Neutrophil (primary cell): ENCODE measurements around the gene NKAIN1.
"Not testable (repeated sequence)": the region's sequence is repeated elsewhere in the genome, so short reads cannot be mapped to it uniquely, and the experiment has no call there.

ENCODE experiments used
- H3K27ac ChIP-seq: fragments of 200-600 bp; sonication (generic); 2 replicates; pipeline ENCODE4 v1.5.1; 2016; ENCODE audit warnings: mild to moderate bottlenecking, moderate library complexity
- H3K27me3 ChIP-seq: fragments of 200-600 bp; sonication (generic); 2 replicates; pipeline ENCODE4 v1.6.0; 2016; ENCODE audit warnings: mild to moderate bottlenecking
- H3K36me3 ChIP-seq: fragments of 200-600 bp; sonication (generic); 2 replicates; pipeline ENCODE4 v1.5.1; 2017
- H3K4me1 ChIP-seq, 2 experiments: fragments of 200-600 bp in 1 of 2; sonication (generic) in 1 of 2; 1 replicate in 1 of 2; 2 replicates in 1 of 2; pipeline versions ENCODE4 v1.5.1 to v1.6.1; 2013 to 2016; ENCODE audit warnings: low read depth in 1 of 2, low read length in 1 of 2, mild to moderate bottlenecking in 1 of 2, moderate library complexity in 1 of 2; ENCODE audit not compliant: control insufficient read depth in 1 of 2, insufficient read depth in 1 of 2
- H3K4me3 ChIP-seq, 2 experiments: fragments of 200-600 bp in 1 of 2; sonication (generic) in 1 of 2; 1 replicate in 1 of 2; 2 replicates in 1 of 2; pipeline ENCODE4 v1.5.1; 2013 to 2016; ENCODE audit warnings: low read depth in 1 of 2, low read length in 1 of 2, mild to moderate bottlenecking in 1 of 2, moderate library complexity in 1 of 2
- H3K9me3 ChIP-seq: fragments of 200-600 bp; sonication (generic); 2 replicates; pipeline ENCODE4 v1.5.1; 2016
- TF ChIP-seq, protein P1 (sequence below): fragments of 200-600 bp; sonication (generic); IDR thresholded peaks from 2 replicates; pipeline ENCODE4 v1.5.1; 2016; ENCODE audit warnings: antibody characterized with exemption

NKAIN1 gene

DNA sequence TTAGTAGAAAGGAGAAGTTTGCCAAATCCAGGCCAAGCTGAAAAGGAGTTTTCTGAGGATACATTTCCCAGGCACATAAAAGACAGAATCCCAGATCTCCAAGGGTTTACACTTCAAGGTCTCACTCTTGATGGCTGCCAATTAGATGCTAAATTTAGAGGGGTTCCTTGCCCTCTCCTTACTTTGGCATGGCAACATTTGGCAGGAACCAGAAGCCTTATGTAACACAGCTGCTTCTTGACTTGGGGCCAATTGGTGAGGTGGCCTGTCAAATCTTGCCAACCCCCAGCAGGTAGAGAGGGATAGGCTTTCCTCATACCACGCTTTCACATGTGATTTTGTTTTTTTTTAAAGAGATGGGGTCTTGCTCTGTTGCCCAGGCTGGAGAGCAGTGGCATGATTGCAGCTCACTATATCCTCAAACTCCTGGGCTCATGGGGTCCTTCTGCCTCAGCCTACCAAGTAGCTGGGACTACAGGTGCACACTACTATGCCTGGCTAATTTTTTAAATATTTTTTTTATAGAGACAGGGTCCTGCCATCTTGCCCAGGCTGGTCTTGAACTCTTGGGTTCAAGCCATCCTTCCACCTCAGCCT lies 25.2 kb upstream of the NKAIN1 start:
- Histone ChIP-seq H3K4me3 (no peak overlapping the region), H3K36me3 (peaks cover 77% of the 10 kb centered on the region), H3K27me3 (no peaks in the 10 kb centered on the region), H3K27ac (no peak overlapping the region), H3K4me1 (peaks cover 3 to 8% of the 10 kb centered on the region in 2 experiments), H3K9me3 (no peaks in the 10 kb centered on the region)
- TF ChIP-seq, protein P1, sequence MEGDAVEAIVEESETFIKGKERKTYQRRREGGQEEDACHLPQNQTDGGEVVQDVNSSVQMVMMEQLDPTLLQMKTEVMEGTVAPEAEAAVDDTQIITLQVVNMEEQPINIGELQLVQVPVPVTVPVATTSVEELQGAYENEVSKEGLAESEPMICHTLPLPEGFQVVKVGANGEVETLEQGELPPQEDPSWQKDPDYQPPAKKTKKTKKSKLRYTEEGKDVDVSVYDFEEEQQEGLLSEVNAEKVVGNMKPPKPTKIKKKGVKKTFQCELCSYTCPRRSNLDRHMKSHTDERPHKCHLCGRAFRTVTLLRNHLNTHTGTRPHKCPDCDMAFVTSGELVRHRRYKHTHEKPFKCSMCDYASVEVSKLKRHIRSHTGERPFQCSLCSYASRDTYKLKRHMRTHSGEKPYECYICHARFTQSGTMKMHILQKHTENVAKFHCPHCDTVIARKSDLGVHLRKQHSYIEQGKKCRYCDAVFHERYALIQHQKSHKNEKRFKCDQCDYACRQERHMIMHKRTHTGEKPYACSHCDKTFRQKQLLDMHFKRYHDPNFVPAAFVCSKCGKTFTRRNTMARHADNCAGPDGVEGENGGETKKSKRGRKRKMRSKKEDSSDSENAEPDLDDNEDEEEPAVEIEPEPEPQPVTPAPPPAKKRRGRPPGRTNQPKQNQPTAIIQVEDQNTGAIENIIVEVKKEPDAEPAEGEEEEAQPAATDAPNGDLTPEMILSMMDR: no peak

- Histone ChIP-seq H3K9me3 (no peaks in the 10 kb centered on the region), H3K27ac (no peak overlapping the region), H3K4me3 (no peak overlapping the region), H3K4me1 (no peaks in the 10 kb centered on the region), H3K36me3 (peaks cover 81% of the 10 kb centered on the region), H3K27me3 (no peaks in the 10 kb centered on the region)
- TF ChIP-seq, protein P1: no peak
Measured at GRCh38 chr1:31263408-31263807, 23.7 kb upstream of the NKAIN1 start.

- H3K36me3 ChIP-seq: peaks cover 84% of the 10 kb centered on the region
- H3K27me3 ChIP-seq, H3K27ac ChIP-seq, H3K4me3 ChIP-seq, H3K4me1 ChIP-seq, H3K9me3 ChIP-seq: not testable (repeated sequence)
Measured at GRCh38 chr1:31262393-31262792, 22.7 kb upstream of the NKAIN1 start.

DNA sequence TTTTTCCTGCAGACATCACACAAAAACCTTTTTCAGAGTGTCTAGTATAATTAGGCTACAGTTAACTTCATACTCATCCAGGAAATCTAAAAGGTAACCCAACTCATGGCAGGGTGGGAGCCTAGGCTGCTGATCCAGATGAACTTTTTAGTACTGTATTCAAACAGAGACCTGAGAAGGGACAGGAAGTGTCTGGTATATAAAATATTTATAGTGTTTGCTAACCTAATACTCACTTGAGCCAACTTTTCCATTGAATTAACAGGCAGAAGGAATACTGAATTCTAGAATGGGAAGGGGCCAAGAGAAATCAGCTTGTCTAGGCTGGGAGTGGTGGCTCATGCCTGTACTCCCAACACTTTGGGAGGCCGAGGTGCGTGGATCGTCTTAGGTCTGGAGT lies 22.2 kb upstream of the NKAIN1 start:
- peaks cover 84% of the 10 kb centered on the region for H3K36me3 ChIP-seq
- H3K4me3 ChIP-seq: no peak overlapping the region
- no peak overlapping the region for H3K27ac ChIP-seq
- TF ChIP-seq, protein P1: no peak
- no peaks in the 10 kb centered on the region for H3K9me3 ChIP-seq
- no peaks in the 10 kb centered on the region for H3K27me3 ChIP-seq
- no peaks in the 10 kb centered on the region for H3K4me1 ChIP-seq

DNA sequence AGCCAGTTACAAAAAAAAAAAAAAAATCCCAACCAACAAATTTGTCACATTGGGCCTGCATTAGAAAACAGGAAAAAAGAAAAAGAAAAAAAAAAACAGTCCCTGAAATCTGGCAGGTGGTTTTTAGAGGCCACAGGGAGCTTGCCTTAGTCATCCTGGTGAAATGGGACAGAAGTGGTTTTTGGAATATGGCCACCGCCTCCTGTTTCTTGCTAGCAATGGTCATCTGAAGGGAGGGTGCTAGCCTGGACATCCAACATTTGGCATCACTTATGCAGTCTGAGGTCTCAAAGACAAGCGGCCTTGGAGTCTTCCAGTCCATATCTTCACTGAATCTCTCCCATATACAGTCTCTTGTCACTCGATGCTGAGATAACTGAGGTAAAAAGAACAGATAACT lies 20.1 kb upstream of the NKAIN1 start:
- peaks cover 71% of the 10 kb centered on the region for H3K36me3 ChIP-seq
- H3K27me3 ChIP-seq: no peaks in the 10 kb centered on the region
- H3K9me3 ChIP-seq: no peaks in the 10 kb centered on the region
- no peak overlapping the region for H3K27ac ChIP-seq
- H3K4me1 ChIP-seq: no peaks in the 10 kb centered on the region
- H3K4me3 ChIP-seq: no peak overlapping the region
- TF ChIP-seq, protein P1: no peak

DNA sequence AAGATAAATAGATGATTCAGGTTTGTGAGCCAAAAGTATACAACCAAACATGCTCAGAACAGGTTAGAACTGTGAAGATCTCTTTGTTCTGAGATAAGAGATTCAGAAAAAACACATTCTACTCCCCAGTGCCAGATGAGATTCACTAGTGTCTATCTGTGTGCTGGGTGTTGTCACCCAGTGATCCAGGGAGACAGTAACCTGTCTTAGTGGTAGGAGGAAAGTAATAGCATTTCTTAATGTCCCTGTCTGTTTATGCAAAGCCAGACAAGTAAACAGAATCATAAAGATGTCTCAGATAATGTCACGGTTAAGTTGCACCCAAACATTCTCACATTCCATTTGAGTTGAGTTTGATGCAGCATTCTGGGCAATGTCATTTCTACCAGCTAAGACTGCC lies 18.9 kb upstream of the NKAIN1 start:
- Histone ChIP-seq H3K4me3 (no peak overlapping the region), H3K27ac (no peak overlapping the region), H3K36me3 (peaks cover 61% of the 10 kb centered on the region), H3K4me1 (no peaks in the 10 kb centered on the region), H3K9me3 (no peaks in the 10 kb centered on the region), H3K27me3 (no peaks in the 10 kb centered on the region)
- TF ChIP-seq, protein P1: no peak
